Measurements from ENCODE around the gene CRIP3. TPM values are rescaled to one million over a fixed set of nuclear protein-coding genes. Genes with fewer than 3 reads are reported as not detected.
A peak's percentile ranks its signal among the peaks of the same experiment; 100 is the strongest.

Gene CRIP3
- total RNA-seq, 1 experiment from 2014 or later = 16.9 TPM

- H3K56ac ChIP-seq (ENCODE audit: insufficient read length, low read depth, low read length) = no peak overlapping the region
Observed at GRCh38 chr6:43287717-43288679, 20.6 kb downstream of the CRIP3 start.

More at GRCh38 chr6:43287717-43288679, 20.6 kb downstream of the CRIP3 start:
- Histone ChIP-seq H2BK12ac (ENCODE audit: insufficient read length, low read depth, low read length) (no peak overlapping the region), H3K27me3 (ENCODE audit: insufficient read depth, low read length) (no peaks in the 10 kb centered on the region), H3K4me1 (ENCODE audit: insufficient read depth, low read length) (no peaks in the 10 kb centered on the region), H3K14ac (ENCODE audit: insufficient read depth, low read length) (no peak overlapping the region), H3K4ac (ENCODE audit: low read depth, low read length) (no peak overlapping the region), H3K18ac (ENCODE audit: insufficient read length, low read depth, low read length) (no peak overlapping the region), H2BK15ac (ENCODE audit: low read depth, low read length) (no peak overlapping the region), H4K91ac (ENCODE audit: insufficient read length, low read depth, low read length) (no peak overlapping the region), H2AFZ (ENCODE audit: low read length) (no peak overlapping the region), H3K23me2 (ENCODE audit: insufficient read length, low read depth, low read length, poor library complexity, severe bottlenecking) (no peaks in the 10 kb centered on the region), H3K27ac (ENCODE audit: insufficient read length, low read depth, low read length) (no peak overlapping the region), H3K79me2 (ENCODE audit: insufficient read depth, low read length) (no peaks in the 10 kb centered on the region), H4K8ac (replicated peaks; ENCODE audit: insufficient read length, low read depth, low read length) (no peak overlapping the region), H4K5ac (ENCODE audit: insufficient read length, low read depth, low read length) (no peak overlapping the region), H2BK5ac (ENCODE audit: insufficient read length, low read length) (no peak overlapping the region), H3K4me2 (ENCODE audit: insufficient read depth, insufficient read length, low read length) (no peak overlapping the region), H4K20me1 (ENCODE audit: control insufficient read depth, insufficient read depth, insufficient read length) (no peaks in the 10 kb centered on the region), H3K9ac (ENCODE audit: extremely low read depth, insufficient read length, low read length) (no peak overlapping the region), H2BK20ac (ENCODE audit: low read depth, low read length, poor library complexity, severe bottlenecking) (no peak overlapping the region), H2AK5ac (ENCODE audit: insufficient read length, low read length) (no peak overlapping the region), H3K79me1 (ENCODE audit: insufficient read depth, low read depth, low read length, poor library complexity, severe bottlenecking) (no peaks in the 10 kb centered on the region), H3T11ph (ENCODE audit: low read length) (no peak overlapping the region), H2BK120ac (ENCODE audit: low read depth, low read length, poor library complexity, severe bottlenecking) (no peak overlapping the region), H3K23ac (ENCODE audit: insufficient read length, low read depth, low read length) (no peak overlapping the region), H3K9me3 (ENCODE audit: control insufficient read depth, low read depth, low read length) (no peaks in the 10 kb centered on the region)
- no peak for TF ChIP-seq CTCF (conservative IDR thresholded peaks at IDR 0.05)
- Mint-ChIP-seq H3K4me3 (no peak overlapping the region), H3K36me3 (ENCODE audit: insufficient read depth in 1 of 3, low read depth in 3 of 3) (no peaks in the 10 kb centered on the region), H3K4me1 (peaks cover 10 to 23% of the 10 kb centered on the region in 2 experiments), H3K27me3 (ENCODE audit: low read depth) (peaks cover 6% of the 10 kb centered on the region), H3K27ac (peak overlapping the region; percentile 66 to 97 (median 79); a peak in 4 of 7 replicates), H3K9me3 (no peaks in the 10 kb centered on the region)
- no peak for DNase-seq
- no CpG with 5 or more reads among the region's 7 CpGs for WGBS (ENCODE audit: extremely low coverage, insufficient read length, low lambda C conversion rate)

Data from H9 (cell line).